SK-N-SH (cell line): ENCODE data around the gene AIP. TPM values are rescaled to one million over a fixed set of nuclear protein-coding genes. Genes with fewer than 3 reads are reported as not detected.

Experiments used
- CTCF ChIA-PET: fragments of 300-600, 350-600 bp; formaldehyde crosslinking; extraction: SDS; loops from one replicate; lab custom pipeline; 2021; lab: Yijun Ruan, JAX
- POLR2A ChIA-PET: fragments of 350-600 bp; sonication (Branson Sonifier 250); formaldehyde crosslinking; extraction: SDS; loops from one replicate; lab custom pipeline; 2020; ENCODE audit warnings: antibody characterized with exemption, inconsistent platforms; lab: Yijun Ruan, JAX
- DNase-seq: peaks from one replicate; pipeline ENCODE4 v3.0.0; 2012
- H2AFZ ChIP-seq: fragments of 200-600 bp; sonication (generic); 2 replicates; pipeline ENCODE4 v1.8.1; 2016; ENCODE audit warnings: antibody characterized with exemption, mild to moderate bottlenecking, low read depth
- H3F3A ChIP-seq: fragments of 200-600 bp; sonication (generic); replicated peaks from 2 replicates; pipeline ENCODE3; 2016; ENCODE audit warnings: antibody characterized with exemption, mild to moderate bottlenecking; ENCODE audit not compliant: insufficient read depth
- H3K27ac ChIP-seq, 2 experiments: fragments of 200-500 bp in 1 of 2; fragments of 200-600 bp in 1 of 2; sonication (Bioruptor generic) in 1 of 2; sonication (generic), shearing (Covaris generic) in 1 of 2; 2 replicates each; pipeline versions ENCODE4 v1.5.1 to v1.6.1; 2014 to 2016; ENCODE audit warnings: low read depth in 2 of 2, inconsistent platforms in 1 of 2, low read length in 1 of 2, mild to moderate bottlenecking in 1 of 2, mixed read lengths in 1 of 2
- H3K27me3 ChIP-seq: fragments of 200-600 bp; sonication (generic), shearing (Covaris generic); 2 replicates; pipeline ENCODE4 v1.6.1; 2016; ENCODE audit warnings: mixed run types; ENCODE audit not compliant: insufficient read depth
- H3K36me3 ChIP-seq, 2 experiments: fragments of 200-500 bp in 1 of 2; fragments of 200-600 bp in 1 of 2; sonication (Bioruptor generic) in 1 of 2; sonication (generic) in 1 of 2; replicated peaks in 1 of 2; 2 replicates each; pipeline versions ENCODE3 to v1.5.1; 2014 to 2016; ENCODE audit warnings: low read length in 1 of 2, mild to moderate bottlenecking in 1 of 2; ENCODE audit not compliant: insufficient read depth in 2 of 2, control insufficient read depth in 1 of 2
- H3K4me1 ChIP-seq, 2 experiments: fragments of 200-500 bp in 1 of 2; fragments of 200-600 bp in 1 of 2; sonication (Bioruptor generic) in 1 of 2; sonication (generic), shearing (Covaris generic) in 1 of 2; 2 replicates each; pipeline versions ENCODE4 v1.5.1 to v1.6.1; 2014 to 2016; ENCODE audit warnings: low read depth in 1 of 2, low read length in 1 of 2, mixed run types in 1 of 2; ENCODE audit not compliant: insufficient read depth in 2 of 2, control insufficient read depth in 1 of 2
- H3K4me2 ChIP-seq: fragments of 200-600 bp; sonication (generic), shearing (Covaris generic); 2 replicates; pipeline ENCODE4 v1.6.1; 2017; ENCODE audit warnings: mixed run types
- H3K4me3 ChIP-seq, 2 experiments: fragments of 200-500 bp in 1 of 2; fragments of 200-600 bp in 1 of 2; sonication (Bioruptor generic) in 1 of 2; sonication (generic), shearing (Covaris generic) in 1 of 2; 2 replicates each; pipeline versions ENCODE4 v1.5.1 to v1.8.1; 2014 to 2016; ENCODE audit warnings: low read depth in 2 of 2, inconsistent platforms in 1 of 2, low read length in 1 of 2, mild to moderate bottlenecking in 1 of 2, mixed read lengths in 1 of 2, moderate library complexity in 1 of 2
- H3K79me2 ChIP-seq: fragments of 200-600 bp; sonication (generic); 2 replicates; pipeline ENCODE4 v1.8.1; 2017; ENCODE audit warnings: mild to moderate bottlenecking; ENCODE audit not compliant: insufficient read depth
- H3K9ac ChIP-seq: fragments of 200-600 bp; sonication (generic); 2 replicates; pipeline ENCODE4 v1.6.1; 2017; ENCODE audit warnings: mixed run types
- H3K9me2 ChIP-seq: fragments of 200-600 bp; sonication (generic); 2 replicates; pipeline ENCODE4 v1.6.1; 2017; ENCODE audit warnings: mixed run types
- H3K9me3 ChIP-seq: fragments of 200-600 bp; sonication (generic); 2 replicates; pipeline ENCODE4 v1.6.1; 2017; ENCODE audit warnings: mixed run types, mild to moderate bottlenecking, moderate library complexity
- H4K20me1 ChIP-seq: fragments of 200-600 bp; sonication (generic); 2 replicates; pipeline ENCODE4 v1.6.1; 2017; ENCODE audit warnings: mild to moderate bottlenecking, mixed run types; ENCODE audit not compliant: insufficient read depth
- EP300 ChIP-seq, 2 experiments: IDR thresholded peaks; 2 replicates each; pipeline versions ENCODE4 v1.4.0 to v1.6.1; 2012; ENCODE audit warnings: borderline replicate concordance in 1 of 2, low read depth in 1 of 2, low read length in 1 of 2
- FOSL2 ChIP-seq: IDR thresholded peaks from 2 replicates; pipeline ENCODE4 v1.4.0; 2012; ENCODE audit warnings: low read depth, mild to moderate bottlenecking, moderate library complexity, borderline replicate concordance
- FOXJ3 ChIP-seq: sonication (generic); formaldehyde crosslinking; IDR thresholded peaks from 2 replicates; pipeline ENCODE4 v1.5.1; 2020; ENCODE audit warnings: mild to moderate bottlenecking, missing genetic modification reagents
- FOXM1 ChIP-seq: IDR thresholded peaks from 2 replicates; pipeline ENCODE4 v1.4.0; 2012; ENCODE audit warnings: low read depth, mild to moderate bottlenecking
- GATA2 ChIP-seq: sonication (generic); formaldehyde crosslinking; IDR thresholded peaks from 2 replicates; pipeline ENCODE4 v1.5.0; 2020; ENCODE audit warnings: mild to moderate bottlenecking, missing genetic modification reagents
- JUND ChIP-seq: IDR thresholded peaks from 2 replicates; pipeline ENCODE4 v1.4.0; 2012
- RAD21 ChIP-seq: IDR thresholded peaks from 2 replicates; pipeline ENCODE4 v1.6.1; 2012; ENCODE audit warnings: mild to moderate bottlenecking, low read length
- RCOR1 ChIP-seq: fragments of 150-350 bp; IDR thresholded peaks from 2 replicates; pipeline ENCODE4 v1.6.1; 2017; ENCODE audit warnings: antibody characterized with exemption, low read length
- SIN3A ChIP-seq: IDR thresholded peaks from 2 replicates; pipeline ENCODE4 v1.6.1; 2012; ENCODE audit warnings: low read depth, mild to moderate bottlenecking, low read length, moderate library complexity, borderline replicate concordance
- SMC3 ChIP-seq: IDR thresholded peaks from 2 replicates; pipeline ENCODE4 v1.6.1; 2012; ENCODE audit warnings: low read depth, low read length, improper control_type of control experiment
- TCF12 ChIP-seq: IDR thresholded peaks from 2 replicates; pipeline ENCODE4 v1.4.0; 2012
- WGBS: methylation state at CpG from one replicate; pipeline ENCODE4 v1.1.6; 2017; ENCODE audit warnings: low lambda C conversion rate; 5-methylcytosine and 5-hydroxymethylcytosine counted together
- polyA plus RNA-seq, 3 experiments: library from polyadenylated mRNA; depleted of rRNA; stranded (reverse); fragments of >200 nt; gene quantifications; 2 replicates each; pipeline ENCODE4 v1.2.3, GENCODE V29; 2012
- TF ChIP-seq, protein P1 (sequence below): IDR thresholded peaks from 2 replicates; pipeline ENCODE4 v1.4.0; 2012; ENCODE audit warnings: low read depth, borderline replicate concordance
- TF ChIP-seq, protein P2 (sequence below): fragments of 200-600 bp; sonication (generic); IDR thresholded peaks from 2 replicates; pipeline ENCODE4 v1.6.1; 2017; ENCODE audit warnings: antibody characterized with exemption, mild to moderate bottlenecking, moderate library complexity
- TF ChIP-seq, protein P3 (sequence below): fragments of 150-350 bp; IDR thresholded peaks from 2 replicates; pipeline ENCODE4 v1.6.1; 2016; ENCODE audit warnings: mild to moderate bottlenecking, low read depth, low read length
- TF ChIP-seq, protein P4 (sequence below): IDR thresholded peaks from 2 replicates; pipeline ENCODE4 v1.4.0; 2012; ENCODE audit warnings: low read depth
- TF ChIP-seq, protein P5 (sequence below): IDR thresholded peaks from 2 replicates; pipeline ENCODE4 v1.4.0; 2012; ENCODE audit warnings: low read depth, borderline replicate concordance

AIP gene
- polyA plus RNA-seq, 1 of the 3 experiments (the other 2 are of a cell fraction): 207 TPM

DNA sequence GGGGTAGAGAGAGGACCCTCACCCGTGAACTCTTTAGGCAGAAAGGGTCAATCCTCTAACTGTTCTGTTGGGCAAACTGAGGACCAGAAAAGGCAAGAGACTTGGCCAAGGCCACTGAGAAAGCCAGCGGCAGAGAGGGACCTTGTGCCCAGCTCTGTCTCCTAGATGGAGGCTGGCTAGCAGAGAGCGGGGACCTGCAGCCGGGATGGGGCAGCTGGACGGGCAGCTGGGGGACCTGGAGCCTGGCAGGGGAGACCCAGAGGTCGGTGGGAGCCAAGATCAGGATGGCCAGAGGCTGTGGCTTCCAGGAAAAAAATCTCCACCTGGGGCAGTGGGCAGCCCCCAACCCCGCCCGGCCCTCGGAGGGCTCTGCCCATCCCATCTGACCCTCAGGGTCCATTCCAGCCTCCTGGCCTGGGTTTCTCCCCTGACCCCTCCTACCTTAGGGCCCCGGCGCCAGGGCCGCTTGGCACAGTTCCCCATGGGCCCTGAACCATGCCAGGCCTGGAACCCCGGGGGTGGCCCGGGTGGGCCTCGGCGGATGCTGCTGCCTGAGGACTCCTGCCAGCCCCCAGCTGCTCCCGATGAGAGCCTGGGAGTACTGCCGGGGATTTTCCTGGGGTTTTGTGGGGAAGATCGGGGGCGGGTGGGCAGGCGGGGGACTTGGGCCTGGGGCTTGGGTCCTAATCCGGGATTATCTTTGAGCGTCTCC is 40.2 kb downstream of the AIP start, which contains the start of gene CABP2:
Gene CABP2 (minus strand): TSS at position 603 of the 712 bp plus-strand sequence. CDS start 120 bp downstream, at position 483.
- CTCF ChIA-PET: no interaction called here
- Histone ChIP-seq H3K9me3 (no peaks in the 10 kb centered on the region), H3F3A (no peaks in the 10 kb centered on the region), H3K79me2 (no peaks in the 10 kb centered on the region), H3K4me3 (no peak within 1 kb of the TSS), H3K27ac (no peak within 1 kb of the TSS), H3K4me2 (no peak within 1 kb of the TSS), H3K9ac (no peak within 1 kb of the TSS), H4K20me1 (no peaks in the 10 kb centered on the region), H3K36me3 (no peaks in the 10 kb centered on the region), H3K9me2 (no peaks in the 10 kb centered on the region), H3K4me1 (no peaks in the 10 kb centered on the region), H3K27me3 (no peaks in the 10 kb centered on the region), H2AFZ (no peak within 1 kb of the TSS)
- WGBS: 71% methylated on average over 6 of the region's 23 CpGs
- DNase-seq: no peak
- POLR2A ChIA-PET: no interaction called here
- TF ChIP-seq RAD21 (no peak), FOSL2 (no peak), SIN3A (no peak), FOXJ3 (CRISPR knock-in tag) (no peak), RCOR1 (no peak), SMC3 (no peak), TCF12 (no peak), EP300 (IDR thresholded peaks at IDR 0.05; ENCODE audit: borderline replicate concordance in 1 of 2, low read depth in 1 of 2, low read length in 1 of 2) (no peak), FOXM1 (no peak), JUND (no peak), GATA2 (no peak)
- TF ChIP-seq, protein P1, sequence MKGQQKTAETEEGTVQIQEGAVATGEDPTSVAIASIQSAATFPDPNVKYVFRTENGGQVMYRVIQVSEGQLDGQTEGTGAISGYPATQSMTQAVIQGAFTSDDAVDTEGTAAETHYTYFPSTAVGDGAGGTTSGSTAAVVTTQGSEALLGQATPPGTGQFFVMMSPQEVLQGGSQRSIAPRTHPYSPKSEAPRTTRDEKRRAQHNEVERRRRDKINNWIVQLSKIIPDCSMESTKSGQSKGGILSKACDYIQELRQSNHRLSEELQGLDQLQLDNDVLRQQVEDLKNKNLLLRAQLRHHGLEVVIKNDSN: no peak
- TF ChIP-seq, protein P2, sequence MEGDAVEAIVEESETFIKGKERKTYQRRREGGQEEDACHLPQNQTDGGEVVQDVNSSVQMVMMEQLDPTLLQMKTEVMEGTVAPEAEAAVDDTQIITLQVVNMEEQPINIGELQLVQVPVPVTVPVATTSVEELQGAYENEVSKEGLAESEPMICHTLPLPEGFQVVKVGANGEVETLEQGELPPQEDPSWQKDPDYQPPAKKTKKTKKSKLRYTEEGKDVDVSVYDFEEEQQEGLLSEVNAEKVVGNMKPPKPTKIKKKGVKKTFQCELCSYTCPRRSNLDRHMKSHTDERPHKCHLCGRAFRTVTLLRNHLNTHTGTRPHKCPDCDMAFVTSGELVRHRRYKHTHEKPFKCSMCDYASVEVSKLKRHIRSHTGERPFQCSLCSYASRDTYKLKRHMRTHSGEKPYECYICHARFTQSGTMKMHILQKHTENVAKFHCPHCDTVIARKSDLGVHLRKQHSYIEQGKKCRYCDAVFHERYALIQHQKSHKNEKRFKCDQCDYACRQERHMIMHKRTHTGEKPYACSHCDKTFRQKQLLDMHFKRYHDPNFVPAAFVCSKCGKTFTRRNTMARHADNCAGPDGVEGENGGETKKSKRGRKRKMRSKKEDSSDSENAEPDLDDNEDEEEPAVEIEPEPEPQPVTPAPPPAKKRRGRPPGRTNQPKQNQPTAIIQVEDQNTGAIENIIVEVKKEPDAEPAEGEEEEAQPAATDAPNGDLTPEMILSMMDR: no peak
- TF ChIP-seq, protein P3, sequence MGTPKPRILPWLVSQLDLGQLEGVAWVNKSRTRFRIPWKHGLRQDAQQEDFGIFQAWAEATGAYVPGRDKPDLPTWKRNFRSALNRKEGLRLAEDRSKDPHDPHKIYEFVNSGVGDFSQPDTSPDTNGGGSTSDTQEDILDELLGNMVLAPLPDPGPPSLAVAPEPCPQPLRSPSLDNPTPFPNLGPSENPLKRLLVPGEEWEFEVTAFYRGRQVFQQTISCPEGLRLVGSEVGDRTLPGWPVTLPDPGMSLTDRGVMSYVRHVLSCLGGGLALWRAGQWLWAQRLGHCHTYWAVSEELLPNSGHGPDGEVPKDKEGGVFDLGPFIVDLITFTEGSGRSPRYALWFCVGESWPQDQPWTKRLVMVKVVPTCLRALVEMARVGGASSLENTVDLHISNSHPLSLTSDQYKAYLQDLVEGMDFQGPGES: no peak
- TF ChIP-seq, protein P4, sequence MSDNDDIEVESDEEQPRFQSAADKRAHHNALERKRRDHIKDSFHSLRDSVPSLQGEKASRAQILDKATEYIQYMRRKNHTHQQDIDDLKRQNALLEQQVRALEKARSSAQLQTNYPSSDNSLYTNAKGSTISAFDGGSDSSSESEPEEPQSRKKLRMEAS: no peak
- TF ChIP-seq, protein P5, sequence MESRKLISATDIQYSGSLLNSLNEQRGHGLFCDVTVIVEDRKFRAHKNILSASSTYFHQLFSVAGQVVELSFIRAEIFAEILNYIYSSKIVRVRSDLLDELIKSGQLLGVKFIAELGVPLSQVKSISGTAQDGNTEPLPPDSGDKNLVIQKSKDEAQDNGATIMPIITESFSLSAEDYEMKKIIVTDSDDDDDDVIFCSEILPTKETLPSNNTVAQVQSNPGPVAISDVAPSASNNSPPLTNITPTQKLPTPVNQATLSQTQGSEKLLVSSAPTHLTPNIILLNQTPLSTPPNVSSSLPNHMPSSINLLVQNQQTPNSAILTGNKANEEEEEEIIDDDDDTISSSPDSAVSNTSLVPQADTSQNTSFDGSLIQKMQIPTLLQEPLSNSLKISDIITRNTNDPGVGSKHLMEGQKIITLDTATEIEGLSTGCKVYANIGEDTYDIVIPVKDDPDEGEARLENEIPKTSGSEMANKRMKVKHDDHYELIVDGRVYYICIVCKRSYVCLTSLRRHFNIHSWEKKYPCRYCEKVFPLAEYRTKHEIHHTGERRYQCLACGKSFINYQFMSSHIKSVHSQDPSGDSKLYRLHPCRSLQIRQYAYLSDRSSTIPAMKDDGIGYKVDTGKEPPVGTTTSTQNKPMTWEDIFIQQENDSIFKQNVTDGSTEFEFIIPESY: no peak
